Testis (tissue), 3 donors: ENCODE results near the gene CRYGN. TPM values are rescaled to one million over a fixed set of nuclear protein-coding genes. Genes with fewer than 3 reads are reported as not detected.

Experiments
- DNase-seq: peaks from one replicate; pipeline ENCODE4 v3.0.0-alpha.2; 2019
- H3K27ac ChIP-seq, 2 donors: fragments of 200-600 bp; sonication (generic); one replicate each; pipeline ENCODE4 v1.5.1; 2019
- H3K27me3 ChIP-seq: fragments of 200-600 bp; sonication (generic); one replicate; pipeline ENCODE4 v1.5.1; 2019
- H3K36me3 ChIP-seq: fragments of 200-600 bp; sonication (generic); one replicate; pipeline ENCODE4 v1.5.1; 2017; ENCODE audit warnings: low read depth; ENCODE audit errors: missing control alignments
- H3K4me1 ChIP-seq: fragments of 200-600 bp; sonication (generic); one replicate; pipeline ENCODE4 v1.5.1; 2019
- H3K4me3 ChIP-seq, 2 donors: fragments of 200-600 bp; sonication (generic); one replicate each; pipeline ENCODE4 v1.5.1; 2017 to 2019
- H3K9me3 ChIP-seq: fragments of 200-600 bp; sonication (generic); one replicate; pipeline ENCODE4 v1.5.1; 2017
- CTCF ChIP-seq, 3 experiments: fragments of 450-650 bp in 2 of 3; fragments of 200-600 bp in 1 of 3; sonication (generic) in 1 of 3; IDR thresholded peaks; one replicate each; pipeline ENCODE4 v1.5.1; 2016 to 2019; ENCODE audit warnings: antibody characterized with exemption in 3 of 3, mild to moderate bottlenecking in 2 of 3, moderate library complexity in 1 of 3
- POLR2A ChIP-seq: fragments of 450-650 bp; IDR thresholded peaks from one replicate; pipeline ENCODE4 v1.6.1; 2017; ENCODE audit warnings: antibody characterized with exemption, mild to moderate bottlenecking, moderate library complexity
- WGBS, 2 donors: methylation state at CpG; one replicate each; pipeline ENCODE4 v1.1.5; 2018; 5-methylcytosine and 5-hydroxymethylcytosine counted together
- intact Hi-C: fragments of 100-400 bp; cut with DNase I; formaldehyde crosslinking; loops from one replicate; pipeline ENCODE4 v1.15.1; 2023; ENCODE audit warnings: low total_unique reads
- polyA plus RNA-seq: library from polyadenylated mRNA; stranded (reverse); fragments of 350-450 nt; fragmentation: Illumina TruSeq; extraction: RNeasy Lipid Tissue Mini Kit (QIAGEN cat#74804); gene quantifications from one replicate; pipeline ENCODE4 v1.2.3, GENCODE V29; 2014; ENCODE audit warnings: low read depth, low replicate concordance; ENCODE audit not compliant: insufficient read depth
- total RNA-seq, 2 donors: library from RNA; depleted of rRNA; stranded (reverse); fragments of >200 nt; gene quantifications; one replicate each; pipeline ENCODE4 v1.2.3, GENCODE V29; 2016

The CRYGN gene
- total and polyA plus RNA-seq, 3 donors from 2014 or later, result 0.44 to 1.7 (median 0.62) TPM

GRCh38 chr7:151386301-151387160 lies 53.4 kb downstream of the CRYGN start:
- TF ChIP-seq POLR2A (no peak), CTCF (IDR thresholded peaks at IDR 0.05) (no peak)
- no peak overlapping the region for H3K4me3 ChIP-seq
- peaks cover 16% of the 10 kb centered on the region for H3K4me1 ChIP-seq
- no peak overlapping the region for H3K27ac ChIP-seq
- DNase-seq, result peak; percentile 48
- no peaks in the 10 kb centered on the region for H3K9me3 ChIP-seq
- intact Hi-C loops, result no loop called here
- H3K36me3 ChIP-seq, result no peaks in the 10 kb centered on the region
- H3K27me3 ChIP-seq, result no peaks in the 10 kb centered on the region
- WGBS, 2 donors, result 60 to 63% methylated on average over 14 to 16 of the region's 16 CpGs

GRCh38 chr7:151385626-151386300 lies 54.2 kb downstream of the CRYGN start:
- TF ChIP-seq CTCF (IDR thresholded peaks at IDR 0.05), result no peak
- TF ChIP-seq POLR2A, result no peak
- Histone ChIP-seq H3K27ac (no peak overlapping the region), H3K9me3 (no peaks in the 10 kb centered on the region), H3K27me3 (no peaks in the 10 kb centered on the region), H3K36me3 (no peaks in the 10 kb centered on the region), H3K4me3 (no peak overlapping the region), H3K4me1 (peaks cover 22% of the 10 kb centered on the region)
- 87 to 92% methylated on average over 15 to 25 of the region's 26 CpGs for WGBS, 2 donors
- DNase-seq, result no peak
- intact Hi-C loops, result no loop called here

GRCh38 chr7:151384776-151385625 lies 54.9 kb downstream of the CRYGN start:
- Histone ChIP-seq H3K27me3 (no peaks in the 10 kb centered on the region), H3K4me1 (peaks cover 22% of the 10 kb centered on the region), H3K4me3 (no peak overlapping the region), H3K36me3 (no peaks in the 10 kb centered on the region), H3K27ac (no peak overlapping the region), H3K9me3 (no peaks in the 10 kb centered on the region)
- intact Hi-C loops, result no loop called here
- no peak for DNase-seq
- WGBS, 2 donors, result 94 to 95% methylated on average over 10 to 26 of the region's 26 CpGs
- TF ChIP-seq CTCF (IDR thresholded peaks at IDR 0.05) (no peak), POLR2A (no peak)

- Histone ChIP-seq H3K36me3 (no peaks in the 10 kb centered on the region), H3K27me3 (no peaks in the 10 kb centered on the region), H3K9me3 (no peaks in the 10 kb centered on the region), H3K4me1 (peaks cover 22% of the 10 kb centered on the region), H3K4me3 (no peak overlapping the region), H3K27ac (no peak overlapping the region)
- TF ChIP-seq CTCF (IDR thresholded peaks at IDR 0.05) (no peak), POLR2A (no peak)
- no peak for DNase-seq
- 80 to 88% methylated on average over 6 of the region's 6 CpGs for WGBS, 2 donors
- intact Hi-C loops, result no loop called here
These were observed 55.6 kb downstream of the CRYGN start for GRCh38 chr7:151384352-151384697.
